Lower leg skin (tissue), 3 donors: ENCODE measurements around the gene GMPR.

Experiments used
- POLR2A ChIP-seq, 2 donors: fragments of 450-650 bp; IDR thresholded peaks; one replicate each; pipeline ENCODE4 v1.6.1; 2016 to 2017; ENCODE audit warnings: antibody characterized with exemption in 2 of 2, mild to moderate bottlenecking in 1 of 2, moderate library complexity in 1 of 2
- TF ChIP-seq, protein P1 (sequence below), 3 donors: fragments of 450-650 bp; IDR thresholded peaks; one replicate each; pipeline ENCODE4 v1.5.1; 2016; ENCODE audit warnings: antibody characterized with exemption in 3 of 3, mild to moderate bottlenecking in 3 of 3, moderate library complexity in 2 of 3

DNA sequence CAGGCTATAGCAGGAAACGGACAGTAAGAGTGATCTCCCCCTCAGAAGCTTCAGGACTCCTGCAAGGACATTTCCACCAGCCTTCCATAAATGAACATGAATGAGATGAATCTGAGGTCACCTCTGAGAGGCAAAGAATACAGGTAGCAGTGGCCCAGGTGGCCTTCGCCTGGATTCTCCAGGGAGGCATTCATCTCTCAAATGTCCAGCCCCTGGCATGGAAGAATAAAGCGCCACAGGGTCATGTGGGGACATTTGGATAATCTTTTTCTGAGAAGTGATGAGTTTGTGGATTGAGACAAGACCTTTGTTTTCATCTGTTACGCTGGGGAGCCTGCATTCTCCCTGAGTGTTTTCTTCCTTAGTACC lies 2.9 kb downstream of the GMPR start:
- no peak for TF ChIP-seq POLR2A (IDR thresholded peaks at IDR 0.05)
- TF ChIP-seq, protein P1, sequence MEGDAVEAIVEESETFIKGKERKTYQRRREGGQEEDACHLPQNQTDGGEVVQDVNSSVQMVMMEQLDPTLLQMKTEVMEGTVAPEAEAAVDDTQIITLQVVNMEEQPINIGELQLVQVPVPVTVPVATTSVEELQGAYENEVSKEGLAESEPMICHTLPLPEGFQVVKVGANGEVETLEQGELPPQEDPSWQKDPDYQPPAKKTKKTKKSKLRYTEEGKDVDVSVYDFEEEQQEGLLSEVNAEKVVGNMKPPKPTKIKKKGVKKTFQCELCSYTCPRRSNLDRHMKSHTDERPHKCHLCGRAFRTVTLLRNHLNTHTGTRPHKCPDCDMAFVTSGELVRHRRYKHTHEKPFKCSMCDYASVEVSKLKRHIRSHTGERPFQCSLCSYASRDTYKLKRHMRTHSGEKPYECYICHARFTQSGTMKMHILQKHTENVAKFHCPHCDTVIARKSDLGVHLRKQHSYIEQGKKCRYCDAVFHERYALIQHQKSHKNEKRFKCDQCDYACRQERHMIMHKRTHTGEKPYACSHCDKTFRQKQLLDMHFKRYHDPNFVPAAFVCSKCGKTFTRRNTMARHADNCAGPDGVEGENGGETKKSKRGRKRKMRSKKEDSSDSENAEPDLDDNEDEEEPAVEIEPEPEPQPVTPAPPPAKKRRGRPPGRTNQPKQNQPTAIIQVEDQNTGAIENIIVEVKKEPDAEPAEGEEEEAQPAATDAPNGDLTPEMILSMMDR (IDR thresholded peaks at IDR 0.05): no peak
